Liver (tissue), 9 donors: ENCODE results near the gene RARRES1. TPM values are rescaled to one million over a fixed set of nuclear protein-coding genes. Genes with fewer than 3 reads are reported as not detected.

Experiments
- DNase-seq: peaks from one replicate; pipeline ENCODE4 v3.0.0-alpha.2; 2017; ENCODE audit warnings: low spot score
- H3K27ac ChIP-seq, 2 donors: one replicate each; pipeline ENCODE4 v1.7.0; 2013; ENCODE audit warnings: inconsistent platforms in 2 of 2, low read length in 2 of 2, control low read depth in 1 of 2, low read depth in 1 of 2, mild to moderate bottlenecking in 1 of 2
- H3K27me3 ChIP-seq, 4 donors: one replicate each; pipeline versions ENCODE4 v1.6.1 to v1.7.0; 2013; ENCODE audit warnings: low read length in 3 of 4, inconsistent platforms in 1 of 4, mild to moderate bottlenecking in 1 of 4, moderate library complexity in 1 of 4; ENCODE audit not compliant: control insufficient read depth in 4 of 4, insufficient read depth in 4 of 4
- H3K36me3 ChIP-seq, 4 donors: one replicate each; pipeline versions ENCODE4 v1.6.1 to v1.7.0; 2013; ENCODE audit warnings: low read length in 3 of 4, mild to moderate bottlenecking in 3 of 4, low read depth in 1 of 4, moderate library complexity in 1 of 4; ENCODE audit not compliant: control insufficient read depth in 4 of 4, insufficient read depth in 3 of 4
- H3K4me1 ChIP-seq, 4 donors: one replicate each; pipeline versions ENCODE4 v1.6.1 to v1.7.0; 2013; ENCODE audit warnings: low read length in 3 of 4, mild to moderate bottlenecking in 3 of 4, moderate library complexity in 1 of 4; ENCODE audit not compliant: control insufficient read depth in 4 of 4, insufficient read depth in 4 of 4
- H3K4me3 ChIP-seq, 3 donors: one replicate each; pipeline versions ENCODE4 v1.6.1 to v1.7.0; 2013; ENCODE audit warnings: low read length in 3 of 3, control low read depth in 1 of 3, low read depth in 1 of 3, mild to moderate bottlenecking in 1 of 3
- H3K9ac ChIP-seq, 2 donors: one replicate each; pipeline ENCODE4 v1.7.0; 2013; ENCODE audit warnings: low read length in 2 of 2, mild to moderate bottlenecking in 2 of 2, moderate library complexity in 2 of 2, control low read depth in 1 of 2, low read depth in 1 of 2
- H3K9me3 ChIP-seq, 4 donors: one replicate each; pipeline versions ENCODE4 v1.6.1 to v1.7.0; 2013; ENCODE audit warnings: low read length in 3 of 4; ENCODE audit not compliant: control insufficient read depth in 4 of 4
- ATF3 ChIP-seq: IDR thresholded peaks from 2 replicates; pipeline ENCODE4 v1.6.1; 2016; ENCODE audit warnings: antibody characterized with exemption
- CTCF ChIP-seq: fragments of 150-350 bp; IDR thresholded peaks from 2 replicates; pipeline ENCODE4 v1.5.1; 2017; ENCODE audit warnings: improper control_type of control experiment, low read depth, low read length; ENCODE audit not compliant: missing input control
- EGR1 ChIP-seq, 2 donors: IDR thresholded peaks; 2 replicates each; pipeline ENCODE4 v1.6.1; 2016 to 2018; ENCODE audit warnings: antibody characterized with exemption in 2 of 2, low read depth in 2 of 2
- FOXA1 ChIP-seq: IDR thresholded peaks from 2 replicates; pipeline ENCODE4 v1.6.1; 2016; ENCODE audit warnings: antibody characterized with exemption
- FOXA2 ChIP-seq: IDR thresholded peaks from 2 replicates; pipeline ENCODE4 v1.6.1; 2016; ENCODE audit warnings: antibody characterized with exemption
- GABPA ChIP-seq, 2 donors: IDR thresholded peaks in 1 of 2; conservative IDR thresholded peaks in 1 of 2; 2 replicates each; pipeline ENCODE4 v1.6.1; 2016; ENCODE audit warnings: antibody characterized with exemption in 2 of 2, mild to moderate bottlenecking in 1 of 2, moderate library complexity in 1 of 2
- HNF4A ChIP-seq, 2 donors: conservative IDR thresholded peaks; 2 replicates each; pipeline ENCODE4 v1.6.1; 2016; ENCODE audit warnings: antibody characterized with exemption in 2 of 2, mild to moderate bottlenecking in 2 of 2
- HNF4G ChIP-seq: IDR thresholded peaks from 2 replicates; pipeline ENCODE4 v1.6.1; 2016; ENCODE audit warnings: antibody characterized with exemption
- JUND ChIP-seq, 2 donors: IDR thresholded peaks; 2 replicates each; pipeline ENCODE4 v1.6.1; 2016; ENCODE audit warnings: antibody characterized with exemption in 2 of 2
- MAX ChIP-seq: IDR thresholded peaks from 2 replicates; pipeline ENCODE4 v1.6.1; 2016; ENCODE audit warnings: antibody characterized with exemption
- NR2F2 ChIP-seq: IDR thresholded peaks from 2 replicates; pipeline ENCODE4 v1.6.1; 2016; ENCODE audit warnings: antibody characterized with exemption
- RAD21 ChIP-seq, 2 donors: IDR thresholded peaks; 2 replicates each; pipeline ENCODE4 v1.6.1; 2016; ENCODE audit warnings: antibody characterized with exemption in 2 of 2, mild to moderate bottlenecking in 2 of 2
- REST ChIP-seq: IDR thresholded peaks from 2 replicates; pipeline ENCODE4 v1.6.1; 2016; ENCODE audit warnings: antibody characterized with exemption, mild to moderate bottlenecking
- RXRA ChIP-seq, 2 donors: IDR thresholded peaks; 2 replicates each; pipeline ENCODE4 v1.6.1; 2017 to 2018; ENCODE audit warnings: antibody characterized with exemption in 2 of 2, mild to moderate bottlenecking in 1 of 2
- SP1 ChIP-seq: IDR thresholded peaks from 2 replicates; pipeline ENCODE4 v1.6.1; 2018; ENCODE audit warnings: antibody characterized with exemption, mild to moderate bottlenecking
- TAF1 ChIP-seq: conservative IDR thresholded peaks from 2 replicates; pipeline ENCODE4 v1.6.1; 2016; ENCODE audit warnings: antibody characterized with exemption, mild to moderate bottlenecking
- YY1 ChIP-seq: IDR thresholded peaks from 2 replicates; pipeline ENCODE4 v1.6.1; 2016; ENCODE audit warnings: antibody characterized with exemption, mild to moderate bottlenecking
- ZBTB33 ChIP-seq: IDR thresholded peaks from 2 replicates; pipeline ENCODE4 v1.6.1; 2016; ENCODE audit warnings: antibody characterized with exemption
- WGBS: extraction: QIAGEN DNeasy Blood & Tissue Kit; methylation state at CpG from one replicate; pipeline ENCODE4 v1.1.7; 2013; 5-methylcytosine and 5-hydroxymethylcytosine counted together
- polyA plus RNA-seq, 2 donors: library from polyadenylated mRNA; stranded (reverse) in 1 of 2; unstranded in 1 of 2; fragments of 200-250 nt in 1 of 2; fragments of >200 nt in 1 of 2; fragmentation: Nextera tagmentation in 1 of 2; extraction: Ambion mirVana in 1 of 2; gene quantifications; one replicate each; pipeline versions ENCODE4 v1.2.1 to v1.2.3, GENCODE V29; 2013 to 2015
- total RNA-seq, 2 donors: library from RNA; depleted of rRNA; stranded (reverse); fragments of >200 nt; gene quantifications; one replicate each; pipeline ENCODE4 v1.2.3, GENCODE V29; 2014
- donor health status: healthy.
- donor health status: healthy.
- donor health status: healthy.
- donor health status: healthy.
- donor health status: healthy.

The RARRES1 gene
- total and polyA plus RNA-seq, 4 donors: 0.92 to 6.9 (median 2.4) TPM

- DNase-seq: no peak
- no peak overlapping the region for H3K4me3 ChIP-seq
- no peaks in the 10 kb centered on the region for H3K27me3 ChIP-seq
- H3K36me3 ChIP-seq: no peaks in the 10 kb centered on the region
- no peaks in the 10 kb centered on the region for H3K9me3 ChIP-seq
- H3K27ac ChIP-seq: no peak overlapping the region
- H3K9ac ChIP-seq: no peak overlapping the region
- H3K4me1 ChIP-seq: no peaks in the 10 kb centered on the region
- TF ChIP-seq FOXA1: no peak
- no peak for TF ChIP-seq RXRA (IDR thresholded peaks at IDR 0.05)
- no peak for TF ChIP-seq HNF4G
- TF ChIP-seq GABPA (IDR thresholded peaks at IDR 0.05 in 1 of 2, conservative IDR thresholded peaks at IDR 0.05 in 1 of 2): no peak
- no peak for TF ChIP-seq MAX
- no peak for TF ChIP-seq CTCF
- TF ChIP-seq SP1: no peak
- TF ChIP-seq EGR1 (IDR thresholded peaks at IDR 0.05; ENCODE audit: low read depth in 2 of 2): no peak
- no peak for TF ChIP-seq TAF1
- no peak for TF ChIP-seq JUND (IDR thresholded peaks at IDR 0.05)
- WGBS: 94% methylated on average over 5 of the region's 5 CpGs
Measured at GRCh38 chr3:158753854-158754253, 21.6 kb upstream of the RARRES1 start.

GRCh38 chr3:158751316-158751715 is 19.1 kb upstream of the RARRES1 start:
- Histone ChIP-seq H3K27ac (no peak overlapping the region), H3K9ac (no peak overlapping the region), H3K27me3 (no peaks in the 10 kb centered on the region), H3K4me1 (no peaks in the 10 kb centered on the region), H3K36me3 (no peaks in the 10 kb centered on the region), H3K9me3 (no peaks in the 10 kb centered on the region), H3K4me3 (no peak overlapping the region)
- TF ChIP-seq MAX: no peak
- TF ChIP-seq CTCF: no peak
- no peak for TF ChIP-seq FOXA2
- no peak for TF ChIP-seq HNF4G
- no peak for TF ChIP-seq FOXA1
- TF ChIP-seq YY1: no peak
- TF ChIP-seq EGR1 (IDR thresholded peaks at IDR 0.05; ENCODE audit: low read depth in 2 of 2): no peak
- no peak for TF ChIP-seq REST
- no peak for TF ChIP-seq RXRA (IDR thresholded peaks at IDR 0.05)
- no peak for TF ChIP-seq ZBTB33
- TF ChIP-seq RAD21 (IDR thresholded peaks at IDR 0.05): no peak
- no peak for TF ChIP-seq TAF1
- no peak for TF ChIP-seq NR2F2
- TF ChIP-seq SP1: no peak
- no peak for TF ChIP-seq JUND (IDR thresholded peaks at IDR 0.05)
- TF ChIP-seq GABPA (IDR thresholded peaks at IDR 0.05 in 1 of 2, conservative IDR thresholded peaks at IDR 0.05 in 1 of 2): no peak
- no peak for TF ChIP-seq ATF3
- no peak for TF ChIP-seq HNF4A (conservative IDR thresholded peaks at IDR 0.05)
- no peak for DNase-seq
- WGBS: 43% methylated on average over 1 of the region's 1 CpG
